ENCODE data around the gene MPHOSPH9. TPM values are rescaled to one million over a fixed set of nuclear protein-coding genes. Genes with fewer than 3 reads are reported as not detected.
A peak's percentile ranks its signal among the peaks of the same experiment; 100 is the strongest.

The MPHOSPH9 gene
- total and polyA plus RNA-seq, 2 donors (not counting 1 experiment from before 2014, with no cell fraction given) = 17.2 to 50.5 TPM

DNA sequence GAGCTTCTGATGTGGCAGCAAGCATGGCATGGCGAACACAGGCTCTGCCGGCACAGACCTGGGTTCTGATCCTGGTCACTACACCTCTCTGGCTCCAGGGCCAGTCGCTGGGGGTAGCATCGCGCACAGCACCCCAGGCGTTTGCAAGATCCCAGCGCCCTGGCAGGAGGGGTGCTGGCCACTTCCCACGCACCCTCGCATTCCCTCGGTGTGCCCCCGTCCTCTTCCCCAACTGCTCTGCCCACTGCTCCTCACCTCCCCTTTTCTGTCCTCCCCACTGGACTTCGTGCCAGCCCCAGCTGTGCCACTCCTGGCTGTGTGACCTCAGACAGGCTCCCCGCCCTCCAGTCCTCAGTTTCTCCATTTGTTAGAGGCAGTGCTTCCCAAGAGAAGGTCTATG lies 35.9 kb upstream of the MPHOSPH9 start:
- Histone ChIP-seq H2AFZ (ENCODE audit: low read length) (no peak overlapping the region), H3K27me3 (ENCODE audit: control insufficient read depth, insufficient read depth, low read length) (no peaks in the 10 kb centered on the region), H3K36me3 (ENCODE audit: control insufficient read depth, insufficient read depth, low read length) (peaks cover 21% of the 10 kb centered on the region), H3K9me3 (ENCODE audit: control insufficient read depth, insufficient read depth, low read depth, low read length) (no peaks in the 10 kb centered on the region), H3K4me2 (ENCODE audit: extremely low read depth, insufficient read depth, low read length) (no peak overlapping the region), H3K27ac (ENCODE audit: insufficient read depth, low read length) (peak overlapping the region; percentile 47), H4K20me1 (ENCODE audit: control insufficient read depth, extremely low read depth, insufficient read depth, low read length) (no peaks in the 10 kb centered on the region), H3K79me2 (ENCODE audit: control insufficient read depth, insufficient read depth, low read length) (peaks cover 53% of the 10 kb centered on the region), H3K4me3 (replicated peaks in 1 of 4; ENCODE audit: control extremely low read depth in 1 of 4, insufficient read depth in 1 of 4, low read depth in 3 of 4, low read length in 4 of 4) (peak overlapping the region in 2 of 4 experiments; percentile 2 to 82), H3K4me1 (ENCODE audit: control insufficient read depth, extremely low read depth, insufficient read depth, low read length) (peaks cover 9% of the 10 kb centered on the region), H3K9ac (ENCODE audit: insufficient read depth, low read length) (no peak overlapping the region)
- no peak for TF ChIP-seq EZH2 (IDR thresholded peaks at IDR 0.05; ENCODE audit: low read length, missing control alignments)
- TF ChIP-seq CTCF (conservative IDR thresholded peaks at IDR 0.05 in 1 of 2, IDR thresholded peaks at IDR 0.05 in 1 of 2; ENCODE audit: low read depth in 1 of 2, low read length in 2 of 2) = no peak
- no peak for DNase-seq (ENCODE audit: low read depth in 2 of 2)

- H3K27ac ChIP-seq (ENCODE audit: insufficient read depth, low read length) = no peak overlapping the region
- TF ChIP-seq CTCF (conservative IDR thresholded peaks at IDR 0.05 in 1 of 2, IDR thresholded peaks at IDR 0.05 in 1 of 2; ENCODE audit: low read depth in 1 of 2, low read length in 2 of 2) (no peak), EZH2 (IDR thresholded peaks at IDR 0.05; ENCODE audit: low read length, missing control alignments) (no peak)
- peaks cover 9% of the 10 kb centered on the region for H3K4me1 ChIP-seq (ENCODE audit: control insufficient read depth, extremely low read depth, insufficient read depth, low read length)
- no peaks in the 10 kb centered on the region for H4K20me1 ChIP-seq (ENCODE audit: control insufficient read depth, extremely low read depth, insufficient read depth, low read length)
- no peak overlapping the region for H3K9ac ChIP-seq (ENCODE audit: insufficient read depth, low read length)
- H3K36me3 ChIP-seq (ENCODE audit: control insufficient read depth, insufficient read depth, low read length) = peaks cover 25% of the 10 kb centered on the region
- peak in 1 of 2 donors; percentile 30 for DNase-seq (ENCODE audit: low read depth in 2 of 2)
- no peaks in the 10 kb centered on the region for H3K9me3 ChIP-seq (ENCODE audit: control insufficient read depth, insufficient read depth, low read depth, low read length)
- no peak overlapping the region for H3K4me2 ChIP-seq (ENCODE audit: extremely low read depth, insufficient read depth, low read length)
- no peak overlapping the region for H2AFZ ChIP-seq (ENCODE audit: low read length)
- no peaks in the 10 kb centered on the region for H3K27me3 ChIP-seq (ENCODE audit: control insufficient read depth, insufficient read depth, low read length)
- H3K4me3 ChIP-seq (replicated peaks in 1 of 4; ENCODE audit: control extremely low read depth in 1 of 4, insufficient read depth in 1 of 4, low read depth in 3 of 4, low read length in 4 of 4) = no peak overlapping the region
- peaks cover 58% of the 10 kb centered on the region for H3K79me2 ChIP-seq (ENCODE audit: control insufficient read depth, insufficient read depth, low read length)
Observed at GRCh38 chr12:123267991-123268843, 35.3 kb upstream of the MPHOSPH9 start.

GRCh38 chr12:123267335-123267920 lies 34.5 kb upstream of the MPHOSPH9 start:
- TF ChIP-seq EZH2 (IDR thresholded peaks at IDR 0.05; ENCODE audit: low read length, missing control alignments) = no peak
- TF ChIP-seq CTCF (conservative IDR thresholded peaks at IDR 0.05 in 1 of 2, IDR thresholded peaks at IDR 0.05 in 1 of 2; ENCODE audit: low read depth in 1 of 2, low read length in 2 of 2) = no peak
- Histone ChIP-seq H3K4me1 (ENCODE audit: control insufficient read depth, extremely low read depth, insufficient read depth, low read length) (peaks cover 9% of the 10 kb centered on the region), H3K9me3 (ENCODE audit: control insufficient read depth, insufficient read depth, low read depth, low read length) (no peaks in the 10 kb centered on the region), H3K79me2 (ENCODE audit: control insufficient read depth, insufficient read depth, low read length) (peaks cover 59% of the 10 kb centered on the region), H3K27me3 (ENCODE audit: control insufficient read depth, insufficient read depth, low read length) (no peaks in the 10 kb centered on the region), H3K4me3 (replicated peaks in 1 of 4; ENCODE audit: control extremely low read depth in 1 of 4, insufficient read depth in 1 of 4, low read depth in 3 of 4, low read length in 4 of 4) (no peak overlapping the region), H3K36me3 (ENCODE audit: control insufficient read depth, insufficient read depth, low read length) (peaks cover 26% of the 10 kb centered on the region), H4K20me1 (ENCODE audit: control insufficient read depth, extremely low read depth, insufficient read depth, low read length) (no peaks in the 10 kb centered on the region), H3K4me2 (ENCODE audit: extremely low read depth, insufficient read depth, low read length) (no peak overlapping the region), H3K9ac (ENCODE audit: insufficient read depth, low read length) (no peak overlapping the region), H3K27ac (ENCODE audit: insufficient read depth, low read length) (no peak overlapping the region), H2AFZ (ENCODE audit: low read length) (no peak overlapping the region)
- DNase-seq (ENCODE audit: low read depth in 2 of 2) = no peak
